Right lobe of liver (tissue), 4 donors: Measurements from ENCODE around the gene DBX2.
"Not testable (repeated sequence)": the region's sequence is repeated elsewhere in the genome, so short reads cannot be mapped to it uniquely, and the experiment has no call there.

Experiments
- CTCF ChIP-seq, 4 donors: fragments of 200-600 bp in 3 of 4; fragments of 450-650 bp in 1 of 4; IDR thresholded peaks; one replicate each; pipeline versions ENCODE4 v1.5.1 to v1.8.0; 2016 to 2022; ENCODE audit warnings: antibody characterized with exemption in 4 of 4, mild to moderate bottlenecking in 2 of 4
- POLR2A ChIP-seq: fragments of 450-650 bp; IDR thresholded peaks from one replicate; pipeline ENCODE4 v1.6.1; 2017; ENCODE audit warnings: antibody characterized with exemption, mild to moderate bottlenecking
- donor health status: DM: no; HTN: no; CAD: no.
- donor health status: DM: no; HTN: no; CAD: no.
- donor health status: DM: no; HTN: yes; CAD: no.

- TF ChIP-seq CTCF (IDR thresholded peaks at IDR 0.05); POLR2A: not testable (repeated sequence)
Observed at GRCh38 chr12:45084248-45084647, 33.3 kb upstream of the DBX2 start.
